Neuronal stem cell (in vitro differentiated cells): Measurements from ENCODE around the gene DGKB.

ENCODE experiments used
- DNase-seq: peaks from one replicate; pipeline ENCODE4 v3.0.0-alpha.2; 2013; ENCODE audit warnings: low spot score
- H2AFZ ChIP-seq: one replicate; pipeline ENCODE4 v1.6.1; 2013; ENCODE audit warnings: mild to moderate bottlenecking, low read length, inconsistent platforms
- H2AK5ac ChIP-seq: 2 replicates; pipeline ENCODE4 v1.6.1; 2013; ENCODE audit warnings: low read depth, mild to moderate bottlenecking, inconsistent platforms, low read length, moderate library complexity, mixed read lengths
- H2BK120ac ChIP-seq: 2 replicates; pipeline ENCODE4 v1.6.1; 2013; ENCODE audit warnings: low read depth, mild to moderate bottlenecking, inconsistent platforms, low read length, moderate library complexity, mixed read lengths
- H2BK12ac ChIP-seq: one replicate; pipeline ENCODE4 v1.6.1; 2013; ENCODE audit warnings: low read length, inconsistent platforms
- H2BK15ac ChIP-seq: 2 replicates; pipeline ENCODE4 v1.6.1; 2013; ENCODE audit warnings: mild to moderate bottlenecking, low read length, inconsistent platforms, mixed read lengths
- H2BK5ac ChIP-seq: one replicate; pipeline ENCODE4 v1.6.1; 2013; ENCODE audit warnings: inconsistent platforms, mild to moderate bottlenecking, low read length, moderate library complexity
- H3K14ac ChIP-seq: one replicate; pipeline ENCODE4 v1.6.1; 2013; ENCODE audit warnings: low read length, inconsistent platforms
- H3K18ac ChIP-seq: 2 replicates; pipeline ENCODE4 v1.6.1; 2013; ENCODE audit warnings: low read length, inconsistent platforms
- H3K23ac ChIP-seq: 2 replicates; pipeline ENCODE4 v1.6.1; 2013; ENCODE audit warnings: low read depth, mild to moderate bottlenecking, mixed read lengths, low read length, inconsistent platforms; ENCODE audit not compliant: poor library complexity
- H3K27ac ChIP-seq: replicated peaks from 3 replicates; pipeline ENCODE4 v1.5.1; 2013; ENCODE audit warnings: low read length, inconsistent platforms
- H3K27me3 ChIP-seq, 3 experiments: 2 replicates each; pipeline ENCODE4 v1.6.1; 2013; ENCODE audit warnings: low read length in 3 of 3, mild to moderate bottlenecking in 2 of 3, inconsistent platforms in 1 of 3, low read depth in 1 of 3, mixed read lengths in 1 of 3, moderate library complexity in 1 of 3; ENCODE audit not compliant: control insufficient read depth in 3 of 3, insufficient read depth in 3 of 3
- H3K36me3 ChIP-seq, 2 donors: replicated peaks in 1 of 2; 2 replicates each; pipeline ENCODE4 v1.6.1; 2013; ENCODE audit warnings: low read length in 2 of 2; ENCODE audit not compliant: control insufficient read depth in 2 of 2, insufficient read depth in 2 of 2
- H3K4ac ChIP-seq: 2 replicates; pipeline ENCODE4 v1.6.1; 2013; ENCODE audit warnings: inconsistent platforms, mild to moderate bottlenecking, low read length, moderate library complexity
- H3K4me1 ChIP-seq, 2 donors: 1 replicate in 1 of 2; 2 replicates in 1 of 2; pipeline ENCODE4 v1.6.1; 2013; ENCODE audit warnings: low read length in 2 of 2, low read depth in 1 of 2; ENCODE audit not compliant: control insufficient read depth in 2 of 2, insufficient read depth in 1 of 2
- H3K4me2 ChIP-seq: one replicate; pipeline ENCODE4 v1.6.1; 2013; ENCODE audit warnings: mild to moderate bottlenecking, low read length, inconsistent platforms; ENCODE audit not compliant: insufficient read depth, poor library complexity, severe bottlenecking
- H3K4me3 ChIP-seq, 2 donors: 2 replicates each; pipeline ENCODE4 v1.5.1; 2013; ENCODE audit warnings: low read length in 2 of 2, mild to moderate bottlenecking in 2 of 2, inconsistent platforms in 1 of 2, moderate library complexity in 1 of 2
- H3K79me1 ChIP-seq: one replicate; pipeline ENCODE4 v1.6.1; 2013; ENCODE audit warnings: low read depth, mild to moderate bottlenecking, inconsistent platforms, low read length, moderate library complexity
- H3K9ac ChIP-seq: one replicate; pipeline ENCODE4 v1.6.1; 2013; ENCODE audit warnings: mild to moderate bottlenecking, low read depth, low read length, inconsistent platforms; ENCODE audit not compliant: poor library complexity
- H3K9me3 ChIP-seq, 2 donors: replicated peaks in 1 of 2; 2 replicates each; pipeline versions ENCODE3 to v1.6.1; 2013; ENCODE audit warnings: low read length in 2 of 2, mild to moderate bottlenecking in 2 of 2, inconsistent platforms in 1 of 2, low read depth in 1 of 2, mixed read lengths in 1 of 2, moderate library complexity in 1 of 2; ENCODE audit not compliant: control insufficient read depth in 2 of 2, insufficient read depth in 1 of 2
- H4K8ac ChIP-seq: one replicate; pipeline ENCODE4 v1.6.1; 2013; ENCODE audit warnings: low read depth, mild to moderate bottlenecking, inconsistent platforms, low read length, moderate library complexity
- H4K91ac ChIP-seq: one replicate; pipeline ENCODE4 v1.6.1; 2013; ENCODE audit warnings: low read length, low read depth, mild to moderate bottlenecking, inconsistent platforms; ENCODE audit not compliant: poor library complexity
- WGBS, 2 donors: extraction: QIAGEN DNeasy Blood & Tissue Kit; methylation state at CpG; one replicate each; pipeline ENCODE4 v1.1.7; 2013; ENCODE audit warnings: missing lambda C conversion rate in 2 of 2, mixed read lengths in 1 of 2; ENCODE audit not compliant: insufficient read length in 2 of 2, insufficient replicate concordance in 1 of 2; ENCODE audit errors: extremely low coverage in 2 of 2; 5-methylcytosine and 5-hydroxymethylcytosine counted together

DGKB gene

DNA sequence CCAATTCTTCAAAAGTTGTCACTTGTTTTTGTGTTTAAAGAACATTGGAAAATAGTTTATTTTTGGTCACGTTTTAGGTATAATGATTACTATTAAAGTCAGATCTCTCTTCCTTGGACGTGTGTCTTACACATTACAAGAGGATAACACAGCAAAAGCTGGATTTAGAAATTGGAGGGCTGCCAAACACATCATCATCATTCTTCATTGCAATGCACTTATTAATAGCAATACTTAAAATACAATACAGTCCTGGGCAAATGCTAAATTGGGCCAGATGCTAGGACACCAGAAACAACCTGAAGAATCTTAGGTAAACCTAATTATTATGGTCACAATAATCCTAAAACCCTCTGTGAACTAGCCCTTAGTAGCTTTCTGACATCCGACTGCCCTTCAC is 303.6 kb downstream of the DGKB start:
- no peak overlapping the region for H3K23ac ChIP-seq
- H3K4ac ChIP-seq, result no peak overlapping the region
- H2AK5ac ChIP-seq, result no peak overlapping the region
- no peaks in the 10 kb centered on the region for H3K9me3 ChIP-seq
- H3K14ac ChIP-seq, result no peak overlapping the region
- no peaks in the 10 kb centered on the region for H3K36me3 ChIP-seq
- H3K9ac ChIP-seq, result no peak overlapping the region
- no peak overlapping the region for H2BK5ac ChIP-seq
- H3K27me3 ChIP-seq, result no peaks in the 10 kb centered on the region
- H4K8ac ChIP-seq, result no peak overlapping the region
- no CpG with 5 or more reads among the region's 3 CpGs for WGBS, 2 donors
- no peak overlapping the region for H3K27ac ChIP-seq
- peaks cover 0 to 3% of the 10 kb centered on the region in 2 donors for H3K4me1 ChIP-seq
- no peak overlapping the region for H3K4me3 ChIP-seq
- H3K18ac ChIP-seq, result no peak overlapping the region
- H2BK15ac ChIP-seq, result no peak overlapping the region
- no peak overlapping the region for H2BK120ac ChIP-seq
- no peak overlapping the region for H4K91ac ChIP-seq
- no peak overlapping the region for H2AFZ ChIP-seq
- H2BK12ac ChIP-seq, result no peak overlapping the region
- no peaks in the 10 kb centered on the region for H3K79me1 ChIP-seq
- no peak overlapping the region for H3K4me2 ChIP-seq
- DNase-seq, result no peak

DNA sequence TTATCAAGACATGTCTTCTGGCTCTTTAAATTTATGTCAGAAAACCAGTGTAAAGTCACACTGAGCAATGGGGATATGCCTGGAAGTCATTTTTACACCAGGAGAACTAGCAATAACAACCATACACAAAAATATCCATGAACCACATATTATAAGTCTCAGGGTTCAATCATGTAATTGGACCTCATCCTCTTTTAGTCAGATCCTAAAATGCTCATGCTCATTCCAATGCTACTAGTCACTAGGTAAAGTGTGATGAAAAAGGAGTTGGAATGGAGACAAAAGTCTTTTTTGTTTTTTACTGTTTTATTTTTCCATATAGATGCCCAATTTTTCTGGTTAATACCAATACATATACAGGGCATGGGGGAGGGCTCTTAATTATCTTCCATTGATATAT is 306.1 kb downstream of the DGKB start:
- H2BK5ac ChIP-seq, result no peak overlapping the region
- DNase-seq, result no peak
- H3K4me3 ChIP-seq, result no peak overlapping the region
- no peak overlapping the region for H4K8ac ChIP-seq
- no peak overlapping the region for H3K4me2 ChIP-seq
- no peak overlapping the region for H2AK5ac ChIP-seq
- H4K91ac ChIP-seq, result no peak overlapping the region
- H2AFZ ChIP-seq, result no peak overlapping the region
- H3K4ac ChIP-seq, result no peak overlapping the region
- no peak overlapping the region for H3K23ac ChIP-seq
- no peak overlapping the region for H3K18ac ChIP-seq
- no peak overlapping the region for H2BK15ac ChIP-seq
- no peaks in the 10 kb centered on the region for H3K9me3 ChIP-seq
- H3K14ac ChIP-seq, result no peak overlapping the region
- H3K9ac ChIP-seq, result no peak overlapping the region
- H3K79me1 ChIP-seq, result no peaks in the 10 kb centered on the region
- H3K27me3 ChIP-seq, result no peaks in the 10 kb centered on the region
- H3K36me3 ChIP-seq, result no peaks in the 10 kb centered on the region
- H3K27ac ChIP-seq, result no peak overlapping the region
- no peak overlapping the region for H2BK12ac ChIP-seq
- peaks cover 0 to 3% of the 10 kb centered on the region in 2 donors for H3K4me1 ChIP-seq
- no peak overlapping the region for H2BK120ac ChIP-seq

DNA sequence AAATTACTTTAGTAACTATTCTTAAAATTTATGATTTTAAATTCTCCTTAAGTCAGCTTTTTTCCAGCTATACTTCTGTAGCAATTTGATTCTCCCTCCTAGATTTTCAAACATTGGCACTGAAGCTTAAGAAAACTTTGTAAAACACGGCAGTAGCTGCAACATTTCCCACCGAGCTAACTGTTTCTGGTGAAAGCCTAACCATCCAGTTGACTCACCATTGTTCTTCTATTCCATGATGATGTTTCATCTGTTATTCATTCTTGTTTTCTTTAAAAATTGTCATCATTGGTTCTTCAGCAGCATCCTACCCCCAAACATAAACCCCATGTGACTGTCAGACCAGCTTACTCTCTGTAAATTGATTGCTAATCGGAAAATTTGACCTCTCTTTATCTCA is 312.3 kb downstream of the DGKB start:
- no peak overlapping the region for H3K4ac ChIP-seq

DNA sequence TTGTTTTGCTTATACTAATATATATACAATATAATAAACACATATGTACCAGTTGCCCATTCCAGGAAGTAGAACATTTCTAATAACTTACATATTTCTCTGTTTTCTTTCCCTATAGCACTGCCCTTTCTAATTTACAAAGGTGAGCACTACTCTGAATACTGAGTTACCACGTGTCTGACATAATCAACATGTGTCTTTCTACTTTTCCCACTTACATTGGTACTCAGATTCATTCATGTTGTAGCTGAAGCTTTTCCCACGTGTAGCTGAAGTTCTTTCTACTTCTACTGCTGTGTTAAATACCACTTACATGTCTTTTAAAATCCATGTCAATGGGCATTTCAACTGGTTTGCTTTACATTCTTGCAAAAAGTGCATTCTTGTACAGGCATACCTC is 317.3 kb downstream of the DGKB start:
- H2AK5ac ChIP-seq, result no peak overlapping the region
- no peak overlapping the region for H3K14ac ChIP-seq
- no peaks in the 10 kb centered on the region for H3K79me1 ChIP-seq
- H3K4me3 ChIP-seq, result no peak overlapping the region
- no peak overlapping the region for H3K23ac ChIP-seq
- DNase-seq, result no peak
- H2BK5ac ChIP-seq, result no peak overlapping the region
- no peak overlapping the region for H3K4ac ChIP-seq
- no peak overlapping the region for H3K18ac ChIP-seq
- no peak overlapping the region for H3K27ac ChIP-seq
- H3K36me3 ChIP-seq, result no peaks in the 10 kb centered on the region
- no peak overlapping the region for H2BK12ac ChIP-seq
- H4K8ac ChIP-seq, result no peak overlapping the region
- no CpG with 5 or more reads among the region's 2 CpGs for WGBS, 2 donors
- no peak overlapping the region for H3K4me2 ChIP-seq
- no peaks in the 10 kb centered on the region for H3K4me1 ChIP-seq
- H2BK120ac ChIP-seq, result no peak overlapping the region
- H2BK15ac ChIP-seq, result no peak overlapping the region
- no peaks in the 10 kb centered on the region for H3K27me3 ChIP-seq
- H2AFZ ChIP-seq, result no peak overlapping the region
- H4K91ac ChIP-seq, result no peak overlapping the region
- H3K9me3 ChIP-seq, result peaks cover 0 to 5% of the 10 kb centered on the region in 2 donors
- no peak overlapping the region for H3K9ac ChIP-seq

More for the DNA sequence above, 312.3 kb downstream of the DGKB start:
- Histone ChIP-seq H3K18ac (no peak overlapping the region), H2BK5ac (no peak overlapping the region), H2BK12ac (no peak overlapping the region), H3K36me3 (no peaks in the 10 kb centered on the region), H3K79me1 (no peaks in the 10 kb centered on the region), H3K9ac (no peak overlapping the region), H3K9me3 (peaks cover 0 to 4% of the 10 kb centered on the region in 2 donors), H2AFZ (no peak overlapping the region), H3K23ac (no peak overlapping the region), H3K14ac (no peak overlapping the region), H2BK120ac (no peak overlapping the region), H2BK15ac (no peak overlapping the region), H4K8ac (no peak overlapping the region), H3K27ac (no peak overlapping the region), H4K91ac (no peak overlapping the region), H3K4me1 (peaks cover 0 to 2% of the 10 kb centered on the region in 2 donors), H3K4me3 (no peak overlapping the region), H3K4me2 (no peak overlapping the region), H3K27me3 (no peaks in the 10 kb centered on the region), H2AK5ac (no peak overlapping the region)
- WGBS, 2 donors, result no CpG with 5 or more reads among the region's 3 CpGs
- DNase-seq, result no peak
